NCI-H1105 (cell line): ENCODE measurements around the gene LDLRAD2.

ENCODE experiments used
- DNase-seq: peaks from one replicate; lab custom pipeline; 2025; lab: John Stamatoyannopoulos, UW

The LDLRAD2 gene

GRCh38 chr1:21843996-21844395, 31.9 kb downstream of the LDLRAD2 start:
- no peak for DNase-seq

DNA sequence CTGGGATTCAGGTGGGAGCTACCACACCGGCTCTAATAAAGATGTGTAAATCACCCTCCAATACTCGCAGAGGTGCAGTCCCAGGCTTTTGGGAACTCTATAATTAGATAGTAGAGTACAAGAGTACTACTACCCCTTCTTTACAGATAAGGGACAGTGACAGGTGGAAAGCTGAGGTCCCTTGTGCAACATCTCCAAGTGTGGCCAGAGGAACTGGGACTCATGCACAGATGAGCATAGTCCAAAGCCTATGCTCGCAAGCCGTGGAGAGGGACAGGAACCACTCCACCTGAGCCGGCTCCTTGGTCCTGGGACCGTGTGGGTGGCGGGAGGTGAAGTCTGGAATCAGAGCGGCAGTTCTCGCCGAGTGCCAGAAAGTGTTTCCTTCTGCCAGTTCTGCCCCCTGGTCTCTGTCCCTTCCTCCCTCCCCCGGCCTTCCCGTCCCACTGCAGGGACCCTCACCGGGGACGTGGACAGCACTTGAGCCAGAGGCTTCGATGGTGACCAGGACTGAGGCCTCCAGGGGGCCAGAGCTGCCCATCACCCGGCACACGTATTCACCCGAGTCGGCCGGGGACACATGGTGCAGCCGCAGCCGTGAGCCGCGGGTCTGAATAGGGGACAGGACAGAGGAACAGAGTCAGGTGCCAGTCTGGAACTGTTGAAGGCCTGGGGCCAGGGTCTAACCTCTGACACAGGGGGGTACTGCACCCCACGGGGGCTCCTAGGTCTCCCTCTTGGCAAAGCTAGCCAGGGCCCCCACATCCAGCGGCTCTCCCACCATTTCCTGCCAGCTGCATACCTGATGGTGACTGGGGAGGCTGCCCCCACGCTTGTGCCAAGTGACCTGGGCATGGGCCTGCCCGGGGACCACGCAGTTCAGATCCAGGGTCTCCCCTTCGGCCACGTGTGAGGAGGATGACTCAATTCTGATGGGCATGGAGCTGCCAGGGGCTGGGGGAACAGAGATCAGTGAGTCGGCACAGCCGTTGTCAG, 33.9 kb downstream of the LDLRAD2 start:
- no peak for DNase-seq

GRCh38 chr1:21847223-21848205, 35.4 kb downstream of the LDLRAD2 start:
- DNase-seq = no peak

GRCh38 chr1:21848524-21849174, 36.6 kb downstream of the LDLRAD2 start:
- DNase-seq = no peak

- DNase-seq = no peak
Measured at GRCh38 chr1:21849909-21850576, 38.0 kb downstream of the LDLRAD2 start.

DNA sequence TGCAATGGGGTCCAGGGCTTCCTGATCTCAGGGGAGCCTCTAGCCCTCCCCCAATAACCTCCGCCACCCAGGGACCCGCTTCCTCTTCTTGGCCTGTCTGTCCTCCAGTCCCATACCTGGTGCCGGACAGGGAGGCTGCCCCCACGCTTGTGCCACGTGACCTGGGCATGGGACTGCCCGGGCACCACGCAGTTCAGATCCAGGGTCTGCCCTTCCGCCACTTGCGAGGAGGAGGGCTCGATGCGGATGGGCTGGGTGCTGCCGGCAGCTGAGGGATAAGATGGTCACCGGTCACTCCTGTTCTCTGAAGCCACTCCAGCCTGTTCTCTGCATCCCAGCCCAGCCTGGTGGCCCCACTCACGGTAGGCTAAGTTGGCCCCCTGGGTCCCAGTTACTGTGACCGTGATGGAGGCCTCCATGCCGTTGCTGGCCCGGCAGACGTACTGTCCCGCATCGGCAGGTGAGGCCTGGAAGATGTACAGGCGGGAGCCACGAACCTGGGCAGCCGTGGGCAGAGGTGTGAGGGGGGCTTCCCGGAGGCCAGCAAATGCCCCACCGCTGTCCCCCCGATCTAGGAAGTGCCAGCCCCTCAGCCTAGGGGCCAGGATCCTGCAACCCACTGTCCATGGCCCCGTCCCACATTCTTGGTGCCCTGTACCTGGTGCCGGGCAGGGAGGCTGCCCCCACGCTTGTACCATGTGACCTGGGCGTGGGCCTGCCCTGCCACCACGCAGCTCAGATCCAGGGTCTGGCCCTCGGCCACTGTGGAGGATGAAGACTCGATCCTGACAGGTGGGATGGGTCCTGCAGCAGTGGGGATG, 39.6 kb downstream of the LDLRAD2 start:
- no peak for DNase-seq

- DNase-seq = no peak
Measured at GRCh38 chr1:21852282-21853130, 40.4 kb downstream of the LDLRAD2 start.

GRCh38 chr1:21853131-21853427, 41.0 kb downstream of the LDLRAD2 start:
- DNase-seq = no peak

DNA sequence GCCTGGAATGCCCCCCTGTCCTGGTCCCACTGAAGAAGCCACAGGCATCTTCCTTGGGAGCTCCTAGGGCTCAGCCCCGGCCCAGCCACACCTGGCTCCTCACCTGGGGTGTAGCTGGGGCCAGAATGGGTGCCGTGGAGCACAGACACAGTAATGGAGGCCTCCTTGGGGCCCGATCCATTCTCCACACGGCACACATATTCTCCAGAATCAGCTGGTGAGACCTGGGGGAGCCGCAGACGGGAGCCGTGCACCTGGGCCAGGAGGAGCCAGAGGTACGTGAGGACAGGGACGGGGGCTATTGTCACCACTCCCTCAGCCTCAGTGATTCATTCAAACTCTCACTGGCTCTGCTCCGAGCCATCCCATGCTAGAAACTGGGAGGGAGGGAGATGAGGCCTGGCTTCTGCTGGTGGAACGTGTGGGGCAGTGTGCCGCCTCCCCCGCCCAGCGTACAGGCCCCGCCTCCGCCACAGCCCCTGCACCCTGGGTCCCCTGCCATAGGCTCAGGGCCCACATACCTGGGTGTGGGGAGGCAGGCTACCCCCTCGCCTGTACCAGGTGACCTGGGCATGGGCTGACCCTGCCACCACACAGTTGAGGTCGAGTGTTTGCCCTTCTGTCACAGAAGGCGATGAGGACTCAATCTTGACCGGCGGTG, 42.2 kb downstream of the LDLRAD2 start:
- no peak for DNase-seq

- DNase-seq = no peak
Measured at GRCh38 chr1:21854751-21855131, 42.7 kb downstream of the LDLRAD2 start.

DNA sequence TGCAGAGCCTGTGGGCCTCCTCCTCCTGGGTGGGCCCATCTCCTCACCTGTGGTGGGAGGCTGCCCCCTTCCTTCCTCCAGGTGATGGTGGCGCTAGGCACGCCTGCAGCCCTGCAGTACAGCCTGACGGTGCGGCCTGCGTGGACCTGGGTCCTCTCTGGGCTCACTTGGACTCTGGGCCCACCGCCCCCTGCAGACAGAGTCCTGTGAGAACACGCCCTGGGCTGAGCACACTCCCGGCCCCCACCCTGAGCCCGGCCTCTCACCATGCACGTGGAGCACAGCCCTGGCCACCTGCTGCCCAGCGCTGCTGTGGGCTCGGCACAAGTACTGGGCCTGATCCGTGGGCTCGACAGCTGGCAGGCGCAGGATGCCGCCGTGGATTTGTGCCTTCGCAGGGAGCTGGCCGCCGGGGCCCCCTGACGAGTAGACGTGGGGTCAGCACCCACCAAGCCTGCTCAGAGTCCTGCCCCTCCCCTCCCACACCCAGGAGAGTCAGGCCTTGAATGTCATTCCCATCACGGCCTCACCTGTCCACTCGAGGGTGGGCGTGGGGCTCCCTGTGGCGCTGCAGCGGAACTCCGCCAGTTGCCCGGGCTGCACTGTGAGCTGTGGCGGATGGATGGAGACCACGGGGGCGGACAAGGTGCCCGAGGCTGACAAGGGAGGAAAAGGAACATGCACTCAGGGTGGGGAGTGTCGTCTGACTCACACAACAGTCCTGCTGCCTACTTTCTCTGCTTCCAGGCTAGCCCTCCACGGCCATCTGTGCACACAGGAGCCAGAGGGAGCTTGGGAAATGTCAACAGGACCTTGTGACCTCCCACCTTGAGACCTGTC, 43.4 kb downstream of the LDLRAD2 start:
- DNase-seq = no peak

GRCh38 chr1:21857142-21857839, 45.2 kb downstream of the LDLRAD2 start:
- no peak for DNase-seq

DNA sequence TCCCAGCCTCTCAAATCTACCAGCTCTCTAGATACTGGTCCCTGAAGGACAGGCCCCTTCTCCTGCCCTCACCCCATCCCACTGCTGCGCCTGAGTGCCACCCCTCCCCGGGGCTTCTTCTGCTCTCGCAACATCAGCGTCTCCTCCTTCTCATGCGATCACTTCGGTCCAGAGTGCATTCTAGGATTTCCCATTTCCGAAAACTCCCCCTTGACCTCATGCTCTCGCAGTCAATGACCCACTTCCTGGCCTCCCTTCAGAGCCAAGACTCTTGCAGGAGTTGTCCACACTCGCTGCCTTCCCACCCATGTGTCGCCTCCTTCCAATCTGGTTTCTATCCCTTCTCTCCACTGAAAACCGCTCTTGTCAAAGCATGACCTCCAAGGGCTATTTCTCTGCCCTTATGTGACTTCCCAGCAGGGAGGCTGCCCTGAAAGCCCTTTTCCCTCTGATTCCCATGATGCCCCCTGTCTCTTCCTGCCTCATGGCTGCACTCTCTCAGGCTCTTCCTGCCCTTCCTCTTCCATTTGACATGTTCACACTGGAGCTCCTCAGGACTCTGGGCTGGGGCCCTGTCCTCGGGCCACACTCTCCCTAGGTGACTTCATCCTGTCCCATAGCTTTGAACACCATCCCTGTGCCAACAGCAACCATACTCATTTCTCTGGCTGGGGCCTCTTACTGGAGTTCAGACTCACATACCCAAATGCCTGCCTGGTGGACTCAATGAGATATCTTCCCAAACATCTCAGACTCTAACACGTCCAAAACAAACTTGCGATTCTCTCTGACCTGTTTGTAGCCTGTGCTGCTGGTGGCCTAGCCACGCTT, 46.0 kb downstream of the LDLRAD2 start:
- no peak for DNase-seq

GRCh38 chr1:21859669-21860179, 47.7 kb downstream of the LDLRAD2 start:
- no peak for DNase-seq

DNA sequence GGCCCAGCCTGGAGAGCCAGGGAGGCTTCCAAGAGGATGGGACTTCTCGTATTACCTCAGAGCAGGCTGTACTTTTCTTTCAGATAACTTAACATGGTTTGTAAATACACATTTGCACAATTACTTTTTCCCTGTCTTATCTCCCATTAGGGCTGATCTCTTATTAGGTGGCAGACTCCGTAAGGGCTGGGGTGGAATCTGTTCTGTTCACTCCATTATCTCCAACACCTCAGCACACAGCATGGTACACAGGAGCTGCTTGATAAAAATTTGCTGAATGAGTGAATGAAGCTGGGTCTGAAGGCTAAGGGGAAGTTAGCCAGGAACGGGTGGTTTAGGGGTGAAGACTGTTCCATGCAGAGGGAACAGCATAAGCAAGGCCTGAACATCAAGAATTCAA, 48.9 kb downstream of the LDLRAD2 start:
- no peak for DNase-seq

DNA sequence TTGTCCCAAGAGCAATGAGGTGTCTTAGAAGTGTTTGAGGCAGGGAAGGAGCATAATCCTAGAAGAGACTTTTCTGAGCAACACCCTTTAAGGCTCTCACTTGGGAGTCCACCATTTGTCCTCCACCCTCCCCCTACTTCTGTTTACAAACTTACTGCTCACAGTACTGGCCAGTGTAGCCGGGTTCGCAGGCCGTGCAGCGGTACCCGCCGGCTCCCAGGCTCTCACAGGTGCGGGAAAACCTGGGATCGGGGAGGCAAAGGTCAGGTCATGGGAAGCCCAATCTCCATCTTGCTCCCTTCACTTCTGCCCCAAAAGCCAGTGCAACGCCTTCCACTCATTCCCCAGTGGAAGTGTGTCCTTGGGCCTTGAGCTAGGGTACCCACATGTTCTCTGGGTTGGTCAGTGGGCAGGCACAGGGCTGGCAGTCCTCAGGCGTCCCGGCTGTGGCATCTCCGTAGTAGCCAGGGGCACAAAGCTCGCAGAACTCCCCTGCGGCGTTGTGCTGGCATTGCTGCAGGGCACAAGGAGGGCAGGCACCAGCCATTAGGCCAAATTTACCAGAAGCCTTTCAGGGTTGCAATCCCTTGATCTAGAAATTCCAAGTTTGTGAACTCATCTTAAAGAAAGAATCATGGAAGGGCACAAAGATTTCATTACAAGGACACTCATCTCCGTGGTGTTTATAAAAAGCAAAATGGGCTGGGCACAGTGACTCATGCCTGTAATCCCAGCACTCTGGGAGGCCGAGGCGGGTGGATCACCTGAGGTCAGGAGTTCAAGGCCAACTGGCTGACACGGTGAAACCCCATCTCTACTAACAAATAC, 49.8 kb downstream of the LDLRAD2 start:
- no peak for DNase-seq
